Peyer's patch (tissue), 4 donors: ENCODE measurements around the gene SMC3.

ENCODE experiments used
- POLR2A ChIP-seq, 2 donors: fragments of 450-650 bp; IDR thresholded peaks; one replicate each; pipeline ENCODE4 v1.5.1; 2017; ENCODE audit warnings: antibody characterized with exemption in 2 of 2, mild to moderate bottlenecking in 2 of 2, moderate library complexity in 2 of 2
- TF ChIP-seq, protein P1 (sequence below), 6 experiments: fragments of 450-650 bp in 4 of 6; fragments of 200-600 bp in 2 of 6; sonication (generic) in 1 of 6; IDR thresholded peaks; one replicate each; pipeline ENCODE4 v1.5.1; 2017 to 2019; ENCODE audit warnings: antibody characterized with exemption in 6 of 6, mild to moderate bottlenecking in 3 of 6, moderate library complexity in 1 of 6

DNA sequence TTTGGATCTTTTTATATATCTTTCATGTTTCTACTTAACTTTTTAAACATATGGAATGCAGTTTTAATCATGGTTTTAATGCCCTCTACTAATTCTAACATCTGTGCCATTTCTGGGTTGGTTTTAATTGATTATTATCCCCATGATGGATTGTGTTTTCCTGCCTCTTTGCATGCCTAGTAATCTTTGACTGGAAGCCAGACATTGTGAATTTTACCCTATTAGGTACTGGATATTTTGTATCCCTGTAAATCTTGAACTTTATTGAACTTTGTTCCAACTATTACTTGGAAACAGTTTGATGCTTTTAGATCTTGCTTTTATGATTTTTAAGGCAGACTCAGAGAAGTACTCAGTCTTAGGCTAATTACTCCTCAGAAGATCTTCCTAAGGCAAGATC is 60.7 kb downstream of the SMC3 start:
- TF ChIP-seq, protein P1, sequence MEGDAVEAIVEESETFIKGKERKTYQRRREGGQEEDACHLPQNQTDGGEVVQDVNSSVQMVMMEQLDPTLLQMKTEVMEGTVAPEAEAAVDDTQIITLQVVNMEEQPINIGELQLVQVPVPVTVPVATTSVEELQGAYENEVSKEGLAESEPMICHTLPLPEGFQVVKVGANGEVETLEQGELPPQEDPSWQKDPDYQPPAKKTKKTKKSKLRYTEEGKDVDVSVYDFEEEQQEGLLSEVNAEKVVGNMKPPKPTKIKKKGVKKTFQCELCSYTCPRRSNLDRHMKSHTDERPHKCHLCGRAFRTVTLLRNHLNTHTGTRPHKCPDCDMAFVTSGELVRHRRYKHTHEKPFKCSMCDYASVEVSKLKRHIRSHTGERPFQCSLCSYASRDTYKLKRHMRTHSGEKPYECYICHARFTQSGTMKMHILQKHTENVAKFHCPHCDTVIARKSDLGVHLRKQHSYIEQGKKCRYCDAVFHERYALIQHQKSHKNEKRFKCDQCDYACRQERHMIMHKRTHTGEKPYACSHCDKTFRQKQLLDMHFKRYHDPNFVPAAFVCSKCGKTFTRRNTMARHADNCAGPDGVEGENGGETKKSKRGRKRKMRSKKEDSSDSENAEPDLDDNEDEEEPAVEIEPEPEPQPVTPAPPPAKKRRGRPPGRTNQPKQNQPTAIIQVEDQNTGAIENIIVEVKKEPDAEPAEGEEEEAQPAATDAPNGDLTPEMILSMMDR (IDR thresholded peaks at IDR 0.05) = no peak
- TF ChIP-seq POLR2A (IDR thresholded peaks at IDR 0.05) = no peak
